Left ventricle myocardium superior (tissue), 1 donor: ENCODE results near the gene CALHM5. TPM values are rescaled to one million over a fixed set of nuclear protein-coding genes. Genes with fewer than 3 reads are reported as not detected.

Experiments
- ATAC-seq: fragments of 200-7000 bp; cut with Tn5 transposase; one replicate; pipeline ENCODE4 v1.9.1; 2020; ENCODE audit warnings: mild to moderate bottlenecking, moderate library complexity
- DNase-seq: peaks from one replicate; pipeline ENCODE4 v3.0.0-alpha.2; 2020
- intact Hi-C: fragments of 100-400 bp; cut with micrococcal nuclease; formaldehyde crosslinking; loops from one replicate; pipeline ENCODE4 v1.11.0; 2022
- total RNA-seq: library from RNA; stranded (reverse); fragmentation: NEBNext Ultra II Directional; extraction: Animal tissue kit (Norgen Biotek cat#: 25700); gene quantifications from one replicate; pipeline ENCODE4 v1.2.1, GENCODE V29; 2021
- donor health status: DM: no; HTN: yes; CAD: no; lungs with severe emphysema.

The CALHM5 gene
- total RNA-seq, 1 donor from 2014 or later, result 2.4 TPM

GRCh38 chr6:116535109-116535508 lies 23.7 kb downstream of the CALHM5 start:
- intact Hi-C loops, result loop anchor here (10.0 kb wide), 1 partner anchor 250 kb away; no protein-coding TSS in a partner anchor
- DNase-seq, result no peak
- ATAC-seq, result no peak

GRCh38 chr6:116536216-116536621 lies 24.8 kb downstream of the CALHM5 start:
- ATAC-seq (peak; percentile 50), DNase-seq (no peak)
- intact Hi-C loops, result loop anchor here (10.0 kb wide), 1 partner anchor 251 kb away; no protein-coding TSS in a partner anchor

- no peak for ATAC-seq
- intact Hi-C loops, result no loop called here
- no peak for DNase-seq
These were observed 31.0 kb downstream of the CALHM5 start for GRCh38 chr6:116542426-116542825.

DNA sequence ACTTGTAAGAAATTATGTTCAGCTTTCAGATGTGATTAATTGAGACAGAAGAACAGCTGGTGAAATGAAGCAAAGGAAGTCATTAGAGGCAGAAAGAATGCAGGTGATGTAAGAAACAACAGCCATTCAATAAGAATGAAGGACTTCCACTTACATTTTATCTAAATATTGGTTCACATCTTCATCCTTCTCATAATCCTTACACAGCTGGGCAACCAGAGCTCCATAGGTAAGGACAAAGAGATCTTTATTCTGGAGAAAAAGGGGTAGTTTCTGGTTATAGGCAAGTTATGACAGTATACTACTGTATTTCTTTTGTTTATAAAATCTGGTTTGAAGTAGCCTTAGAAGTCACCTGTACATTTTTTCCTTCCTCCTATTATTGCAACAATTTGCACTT lies 31.7 kb downstream of the CALHM5 start:
- ATAC-seq, result no peak

GRCh38 chr6:116545651-116546050 lies 34.2 kb downstream of the CALHM5 start, which contains the start of gene TRAPPC3L:
TSS of gene TRAPPC3L (minus strand) at chr6:116545684. CDS start at chr6:116545514, 170 bp downstream.
- ATAC-seq (no peak), DNase-seq (no peak)
- intact Hi-C loops, result no loop called here

More for the DNA sequence above, 31.7 kb downstream of the CALHM5 start:
- DNase-seq, result no peak
- intact Hi-C loops, result no loop called here

GRCh38 chr6:116547358-116547757 lies 35.9 kb downstream of the CALHM5 start:
- intact Hi-C loops, result no loop called here
- ATAC-seq, result no peak

DNA sequence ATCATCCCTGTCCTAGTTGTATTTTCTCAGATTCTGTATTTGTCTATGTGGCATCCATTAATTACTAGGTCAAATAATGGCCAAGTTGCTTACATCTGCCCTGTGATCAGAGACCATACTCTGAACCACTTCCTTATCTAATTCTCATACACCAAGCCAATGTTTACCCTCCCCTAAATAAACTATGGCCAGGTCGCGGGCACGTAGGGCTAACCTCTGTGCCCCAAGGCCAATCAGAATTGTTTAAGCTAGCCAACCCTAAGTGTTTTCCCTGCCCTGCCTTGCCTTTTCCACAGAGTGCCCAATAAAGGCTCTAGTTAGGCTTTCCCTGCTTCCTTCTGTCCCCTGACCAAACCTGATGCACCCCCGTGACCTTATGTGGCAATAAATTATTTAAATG lies 39.4 kb downstream of the CALHM5 start:
- no peak for ATAC-seq
- intact Hi-C loops, result no loop called here

More at GRCh38 chr6:116547358-116547757, 35.9 kb downstream of the CALHM5 start:
- no peak for DNase-seq

DNA sequence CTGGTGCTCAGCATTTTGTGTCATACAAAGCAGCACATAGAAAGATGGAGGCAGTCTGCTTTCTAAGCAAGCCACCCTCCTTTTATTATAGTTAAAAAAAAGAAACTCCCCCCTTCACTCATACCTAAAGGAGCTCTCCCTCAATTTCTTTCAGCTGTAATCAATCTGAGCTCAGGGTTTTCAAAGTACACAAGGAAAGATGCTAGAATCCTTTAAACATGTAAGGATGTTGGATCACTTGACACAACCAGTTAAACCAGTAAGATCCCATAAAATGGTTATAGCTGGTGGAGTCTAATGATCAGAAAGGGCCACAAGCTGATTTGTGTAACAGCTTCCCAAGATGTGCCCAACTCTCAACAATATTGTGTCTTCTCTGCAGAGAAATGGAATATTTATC lies 42.0 kb downstream of the CALHM5 start, which contains the start of gene CALHM4:
CALHM4 (plus strand) TSS at position 301 of the 400 bp plus-strand sequence; CDS start at position 344, 43 bp downstream.
- DNase-seq (no peak), ATAC-seq (no peak)
- intact Hi-C loops, result no loop called here

More for the DNA sequence above, 39.4 kb downstream of the CALHM5 start:
- no peak for DNase-seq

DNA sequence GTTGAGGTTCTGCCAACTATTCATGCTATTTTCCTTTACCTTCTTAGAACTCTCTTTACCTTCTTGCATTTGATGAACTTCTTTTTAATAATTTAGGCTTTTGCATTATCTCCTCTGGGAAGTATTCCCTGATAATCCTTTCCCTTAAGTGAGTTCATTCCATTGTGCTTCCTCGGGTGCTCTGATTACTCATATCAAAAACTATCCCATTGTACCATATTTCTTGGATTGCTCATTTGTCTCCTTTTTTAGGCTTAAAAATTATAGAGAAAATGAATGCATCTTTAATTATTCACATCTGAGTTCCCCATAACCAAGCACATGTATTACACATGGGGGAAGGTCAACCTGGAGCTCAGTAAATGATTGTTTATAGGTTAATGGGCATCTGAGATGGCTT lies 44.6 kb downstream of the CALHM5 start:
- intact Hi-C loops, result no loop called here
- DNase-seq, result no peak
- no peak for ATAC-seq

GRCh38 chr6:116556814-116557415 lies 45.5 kb downstream of the CALHM5 start:
- no peak for DNase-seq
- intact Hi-C loops, result no loop called here
- ATAC-seq, result peak; percentile 58

- ATAC-seq (peak; percentile 89), DNase-seq (no peak)
- intact Hi-C loops, result no loop called here
These were observed 46.5 kb downstream of the CALHM5 start for GRCh38 chr6:116557893-116558292.

DNA sequence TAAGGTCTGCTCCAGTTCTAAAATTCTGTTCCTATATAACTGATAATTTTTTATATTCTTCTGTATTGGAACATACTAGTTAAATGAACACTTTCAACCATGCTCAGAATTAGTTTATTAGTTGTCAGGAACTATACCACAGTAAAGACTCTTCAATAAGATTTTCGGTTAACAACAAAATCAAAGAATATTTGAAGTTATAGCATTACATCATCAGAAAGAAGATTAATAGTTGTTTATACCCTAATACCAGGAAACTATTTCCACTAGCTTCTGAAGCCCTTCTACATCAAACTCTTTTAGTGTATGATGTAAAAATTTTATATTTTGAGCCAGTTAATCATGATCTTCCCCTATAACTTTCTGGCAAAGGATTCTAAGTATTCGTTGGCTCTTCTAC lies 48.7 kb downstream of the CALHM5 start:
- no peak for ATAC-seq
- no peak for DNase-seq
- intact Hi-C loops, result no loop called here

DNA sequence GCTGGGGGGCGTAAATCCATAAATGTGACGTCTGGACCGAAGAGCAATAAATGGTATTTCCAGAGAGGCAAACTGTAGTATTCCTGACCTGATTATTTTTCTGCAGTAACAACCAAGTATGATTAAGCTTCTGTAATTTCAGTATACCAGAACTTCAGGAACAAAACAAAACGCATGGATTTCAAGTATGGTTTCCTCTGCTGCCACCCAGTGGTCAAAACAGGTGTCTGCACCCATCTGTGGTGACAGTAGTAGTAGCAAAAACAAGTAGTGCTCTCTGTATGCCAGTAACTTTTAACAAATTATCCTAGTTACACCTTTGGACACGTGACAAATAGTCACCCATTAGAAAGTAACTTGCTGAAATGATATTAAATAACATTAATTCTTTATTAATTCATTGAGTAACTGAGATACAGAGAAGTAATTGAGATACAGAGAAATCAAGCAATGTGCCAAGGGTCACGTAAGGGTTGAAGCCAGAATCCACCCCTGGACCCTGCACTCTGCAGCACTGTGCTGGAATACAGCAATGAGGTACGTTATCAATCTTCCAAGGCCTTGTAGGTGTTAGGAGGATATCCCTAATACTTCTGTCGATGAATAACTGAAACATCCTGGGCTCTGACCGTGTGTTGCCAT lies 50.1 kb downstream of the CALHM5 start:
- ATAC-seq (peak; percentile 58), DNase-seq (peak; percentile 78)
- intact Hi-C loops, result no loop called here

DNA sequence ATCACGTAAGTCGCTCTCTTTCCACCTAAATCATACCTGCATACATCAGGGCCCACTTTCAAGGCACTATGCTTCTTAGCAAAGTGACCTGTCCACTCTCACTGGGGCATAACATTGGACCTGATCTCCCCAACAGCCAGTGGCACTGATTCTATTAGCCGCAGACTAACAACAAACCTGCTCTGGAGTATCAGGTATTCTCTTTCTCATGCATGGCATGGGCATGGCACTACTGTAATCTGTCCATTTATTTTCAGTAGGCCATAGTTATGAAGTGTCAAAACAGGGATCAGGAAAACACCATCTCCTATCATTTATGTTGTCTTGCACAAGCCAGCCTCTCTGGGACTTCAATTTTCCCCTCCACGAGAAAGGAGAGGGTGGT lies 50.6 kb downstream of the CALHM5 start:
- no peak for ATAC-seq
- intact Hi-C loops, result no loop called here

DNA sequence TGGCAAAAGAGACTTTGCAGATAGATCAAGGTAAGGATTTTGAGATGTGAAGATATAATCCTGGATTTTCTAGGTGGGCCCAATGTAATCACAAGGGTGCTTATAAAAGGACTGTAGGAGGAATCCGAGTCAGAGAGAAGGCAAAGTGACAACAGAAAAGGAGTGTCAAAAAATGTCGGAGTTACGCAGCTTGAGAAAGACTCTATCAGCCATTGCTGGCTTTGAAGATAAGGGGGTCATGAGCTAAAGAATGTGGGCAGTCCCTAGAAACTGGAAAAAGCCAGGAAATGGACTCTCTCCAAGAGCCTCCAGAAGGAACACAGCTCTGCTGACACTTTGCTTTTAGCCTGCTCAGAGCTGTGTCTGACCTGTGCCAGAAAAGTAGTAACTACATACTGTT lies 51.2 kb downstream of the CALHM5 start:
- ATAC-seq (no peak), DNase-seq (no peak)
- intact Hi-C loops, result no loop called here

More for the DNA sequence above, 50.6 kb downstream of the CALHM5 start:
- DNase-seq, result no peak

DNA sequence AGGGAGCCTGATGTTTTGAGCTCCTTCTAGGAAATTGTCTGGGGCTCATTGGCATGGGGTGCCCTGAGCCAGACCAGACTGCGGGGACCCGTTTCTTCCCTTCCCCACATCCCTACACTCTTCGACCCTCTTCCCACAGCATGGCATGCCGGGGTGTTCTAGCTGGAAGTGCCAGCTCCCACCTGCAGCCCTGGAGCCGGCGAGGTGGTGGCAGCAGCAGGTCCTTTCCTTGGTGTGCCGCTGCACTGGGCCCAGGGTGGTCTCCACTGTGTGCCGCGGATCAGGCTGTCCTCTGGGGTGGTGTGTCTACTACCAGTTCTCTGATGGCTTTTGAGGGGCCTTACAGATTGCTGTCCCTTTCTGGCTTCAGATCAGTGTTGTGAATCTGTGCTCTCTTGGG lies 52.4 kb downstream of the CALHM5 start:
- ATAC-seq (no peak), DNase-seq (no peak)
- intact Hi-C loops, result no loop called here

- intact Hi-C loops, result no loop called here
- DNase-seq (no peak), ATAC-seq (no peak)
These were observed 52.9 kb downstream of the CALHM5 start for GRCh38 chr6:116564311-116564710.

DNA sequence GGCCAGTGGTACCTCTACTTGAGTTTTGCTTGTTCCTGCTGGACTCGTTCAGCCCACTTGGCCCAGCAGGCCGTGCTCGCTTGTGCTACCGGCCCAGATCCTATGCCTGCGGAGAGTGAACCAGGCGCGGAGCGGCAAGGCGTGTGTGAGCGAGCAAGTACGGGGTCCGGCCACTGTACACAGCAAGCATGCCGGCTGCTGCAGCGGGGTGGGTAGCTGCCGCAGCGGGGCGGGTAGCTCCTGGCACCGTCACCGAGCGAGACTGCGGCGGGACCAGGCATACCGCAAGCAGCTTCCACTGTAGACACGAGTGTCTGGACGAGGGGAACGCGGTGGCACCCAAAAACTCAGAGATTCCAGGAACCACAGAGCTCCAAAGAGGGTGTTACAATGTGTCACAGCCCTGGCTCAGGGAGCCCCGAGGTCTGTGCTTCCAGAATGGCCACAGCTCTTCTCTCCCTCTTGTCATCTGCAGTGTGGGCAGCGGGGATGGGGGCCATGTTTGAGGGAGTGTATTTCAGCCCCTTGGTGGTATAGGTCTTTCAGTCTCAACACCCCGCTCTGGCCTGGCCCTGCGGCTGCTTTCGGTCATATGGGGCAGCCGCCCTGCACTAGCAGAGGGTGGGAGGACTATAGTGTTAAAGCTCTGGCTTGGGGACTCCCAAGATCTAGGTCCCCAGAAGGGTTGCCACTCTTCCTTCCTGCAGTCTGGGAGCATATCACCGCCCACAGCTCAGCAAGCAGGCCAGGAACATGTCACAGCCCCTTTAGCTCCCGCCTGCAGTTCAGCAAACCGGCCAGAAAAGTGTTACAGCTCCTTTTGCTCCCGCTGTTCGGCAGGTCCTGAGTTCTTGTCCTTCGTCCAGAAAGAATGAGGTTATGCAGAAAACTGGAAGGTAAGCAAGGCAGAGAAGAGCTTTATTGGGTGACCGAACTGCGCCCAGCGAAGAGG lies 53.8 kb downstream of the CALHM5 start:
- ATAC-seq, result peak; percentile 76
- intact Hi-C loops, result no loop called here
- peak; percentile 63 for DNase-seq

DNA sequence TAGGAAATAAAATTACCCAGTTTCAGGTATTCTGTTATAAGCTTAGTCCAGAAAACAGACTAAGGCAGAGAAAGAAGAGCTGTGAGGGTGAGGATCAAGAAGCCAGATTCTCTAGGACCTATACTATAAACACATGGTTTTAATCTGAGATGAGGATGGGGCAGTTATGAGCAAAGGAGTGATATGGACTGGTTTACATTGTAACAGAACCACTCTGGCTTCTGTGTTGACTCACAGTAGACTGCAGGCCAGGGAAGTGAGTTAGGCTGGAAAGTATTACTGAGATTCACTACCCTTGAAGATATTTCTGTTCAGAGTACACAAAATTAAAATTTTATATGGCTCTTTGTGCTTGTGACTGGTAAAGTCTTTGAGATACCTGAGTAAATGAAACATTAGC lies 56.7 kb downstream of the CALHM5 start:
- ATAC-seq (no peak), DNase-seq (no peak)
- intact Hi-C loops, result no loop called here
